ENCODE data around the gene TOMM40.

GRCh38 chr19:44883922-44884321, 7.1 kb upstream of the TOMM40 start:
- TF ChIP-seq POLR2AphosphoS5 (IDR thresholded peaks at IDR 0.05; ENCODE audit: control insufficient read depth, insufficient read depth, low read depth, low read length) (no peak), E2F4 (CRISPR knock-in tag; IDR thresholded peaks at IDR 0.05; ENCODE audit: low read depth) (no peak), JUN (IDR thresholded peaks at IDR 0.05; ENCODE audit: borderline replicate concordance, low read depth, low read length) (no peak), JUN (CRISPR knock-in tag; IDR thresholded peaks at IDR 0.05; ENCODE audit: borderline replicate concordance) (no peak), PBX2 (CRISPR knock-in tag; IDR thresholded peaks at IDR 0.05; ENCODE audit: low read depth) (no peak), PBX2 (tag; conservative IDR thresholded peaks at IDR 0.05; ENCODE audit: low read depth) (no peak), CTCF (IDR thresholded peaks at IDR 0.05 in 2 of 3, conservative IDR thresholded peaks at IDR 0.05 in 1 of 3; ENCODE audit: insufficient read depth in 2 of 3, low read depth in 1 of 3, low read length in 3 of 3) (no peak), ZNF518B (CRISPR knock-in tag; IDR thresholded peaks at IDR 0.05) (no peak), STAT6 (CRISPR knock-in tag; IDR thresholded peaks at IDR 0.05) (no peak)

Measured in K562 (cell line).